H1 (cell line): ENCODE measurements around the gene ARAP3. TPM values are rescaled to one million over a fixed set of nuclear protein-coding genes. Genes with fewer than 3 reads are reported as not detected.

Source experiments
- CTCF ChIA-PET: fragments of 300-600 bp; sonication (Branson Sonifier 250); formaldehyde crosslinking; loops from one replicate; lab custom pipeline; 2021; ENCODE audit not compliant: partially characterized antibody; lab: Charles Lee
- POLR2A ChIA-PET: fragments of 300-600 bp; sonication (Branson Sonifier 250); formaldehyde crosslinking; loops from one replicate; lab custom pipeline; 2021; ENCODE audit warnings: inconsistent platforms; ENCODE audit not compliant: partially characterized antibody; lab: Charles Lee
- DNase-seq, 2 experiments: peaks; one replicate each; pipeline versions ENCODE4 v3.0.0 to v3.0.0-alpha.2; 2010 to 2022; ENCODE audit warnings: low spot score in 2 of 2, low read depth in 1 of 2, mixed read lengths in 1 of 2
- FAIRE-seq: peaks from 2 replicates; lab custom pipeline; 2011; peaks lifted over from hg19 to GRCh38; lab: Jason Lieb, UNC
- H2AFZ ChIP-seq: 2 replicates; pipeline ENCODE4 v1.8.1; 2012; ENCODE audit warnings: low read length, inconsistent platforms
- H2AK5ac ChIP-seq: 2 replicates; pipeline ENCODE4 v1.6.1; 2013; ENCODE audit warnings: low read depth, low read length
- H2BK120ac ChIP-seq: replicated peaks from 2 replicates; pipeline ENCODE3; 2013; ENCODE audit warnings: low read depth, low read length, inconsistent platforms
- H2BK12ac ChIP-seq: 2 replicates; pipeline ENCODE4 v1.6.1; 2013; ENCODE audit warnings: low read depth, low read length
- H2BK15ac ChIP-seq: 2 replicates; pipeline ENCODE4 v1.6.1; 2013; ENCODE audit warnings: low read length
- H2BK20ac ChIP-seq: 2 replicates; pipeline ENCODE4 v1.6.1; 2013; ENCODE audit warnings: low read length
- H2BK5ac ChIP-seq: 2 replicates; pipeline ENCODE4 v1.6.1; 2013; ENCODE audit warnings: low read depth, low read length
- H3K14ac ChIP-seq: 2 replicates; pipeline ENCODE4 v1.6.1; 2013; ENCODE audit warnings: inconsistent platforms; ENCODE audit not compliant: insufficient read length
- H3K18ac ChIP-seq: 2 replicates; pipeline ENCODE4 v1.6.1; 2013; ENCODE audit warnings: low read length; ENCODE audit errors: extremely low read depth
- H3K23ac ChIP-seq: 2 replicates; pipeline ENCODE4 v1.6.1; 2013; ENCODE audit warnings: inconsistent platforms; ENCODE audit not compliant: insufficient read length
- H3K23me2 ChIP-seq: 2 replicates; pipeline ENCODE4 v1.6.1; 2013; ENCODE audit warnings: low read depth, low read length
- H3K27ac ChIP-seq: 2 replicates; pipeline ENCODE4 v1.6.1; 2011; ENCODE audit warnings: low read depth, low read length, inconsistent platforms
- H3K27me3 ChIP-seq, 4 experiments: replicated peaks in 1 of 4; 1 replicate in 1 of 4; 2 replicates in 3 of 4; pipeline versions ENCODE4 v1.6.1 to v1.8.1; 2011 to 2013; ENCODE audit warnings: low read length in 3 of 4, mild to moderate bottlenecking in 3 of 4, inconsistent platforms in 2 of 4, mixed read lengths in 2 of 4, moderate library complexity in 1 of 4; ENCODE audit not compliant: control insufficient read depth in 3 of 4, insufficient read depth in 3 of 4; ENCODE audit errors: extremely low read depth in 1 of 4
- H3K36me3 ChIP-seq, 4 experiments: 2 replicates each; pipeline versions ENCODE4 v1.6.1 to v1.8.1; 2011 to 2013; ENCODE audit warnings: mild to moderate bottlenecking in 4 of 4, low read length in 3 of 4, moderate library complexity in 2 of 4, control low read depth in 1 of 4, inconsistent platforms in 1 of 4; ENCODE audit not compliant: insufficient read depth in 4 of 4, control insufficient read depth in 2 of 4
- H3K4ac ChIP-seq: replicated peaks from 2 replicates; pipeline ENCODE3; 2013; ENCODE audit warnings: low read length, low read depth, mixed read lengths, inconsistent platforms; ENCODE audit not compliant: insufficient read length
- H3K4me1 ChIP-seq, 4 experiments: replicated peaks in 1 of 4; 1 replicate in 1 of 4; 2 replicates in 3 of 4; pipeline versions ENCODE4 v1.6.1 to v1.8.1; 2011 to 2013; ENCODE audit warnings: low read length in 3 of 4, inconsistent platforms in 2 of 4, mixed read lengths in 1 of 4; ENCODE audit not compliant: insufficient read depth in 4 of 4, control insufficient read depth in 3 of 4
- H3K4me2 ChIP-seq, 2 experiments: 2 replicates each; pipeline versions ENCODE4 v1.6.1 to v1.8.1; 2011 to 2013; ENCODE audit warnings: low read depth in 2 of 2, low read length in 2 of 2, control low read depth in 1 of 2, inconsistent platforms in 1 of 2, mild to moderate bottlenecking in 1 of 2; ENCODE audit not compliant: insufficient read depth in 1 of 2
- H3K4me3 ChIP-seq, 4 experiments: fragments of 200-600, 300-600 bp in 1 of 4; sonication (generic), shearing (Covaris generic), sonication (Bioruptor Twin) in 1 of 4; 2 replicates each; pipeline versions ENCODE4 v1.5.1 to v1.8.1; 2011 to 2016; ENCODE audit warnings: low read length in 4 of 4, low read depth in 3 of 4, control low read depth in 2 of 4, inconsistent platforms in 2 of 4, mild to moderate bottlenecking in 2 of 4, mixed read lengths in 1 of 4, moderate library complexity in 1 of 4; ENCODE audit not compliant: insufficient read depth in 2 of 4; ENCODE audit errors: extremely low read depth in 1 of 4
- H3K56ac ChIP-seq: replicated peaks from 2 replicates; pipeline ENCODE3; 2013; ENCODE audit warnings: low read depth, mild to moderate bottlenecking, mixed read lengths, low read length, inconsistent platforms; ENCODE audit not compliant: insufficient read length
- H3K79me1 ChIP-seq: 2 replicates; pipeline ENCODE4 v1.6.1; 2013; ENCODE audit warnings: low read depth, low read length, control low read depth
- H3K79me2 ChIP-seq, 2 experiments: 2 replicates each; pipeline versions ENCODE4 v1.6.1 to v1.8.1; 2012 to 2013; ENCODE audit warnings: low read length in 2 of 2, mild to moderate bottlenecking in 2 of 2, inconsistent platforms in 1 of 2; ENCODE audit not compliant: insufficient read depth in 2 of 2, control insufficient read depth in 1 of 2
- H3K9ac ChIP-seq, 4 experiments: replicated peaks in 1 of 4; 1 replicate in 1 of 4; 2 replicates in 3 of 4; pipeline versions ENCODE4 v1.6.1 to v1.8.1; 2011 to 2013; ENCODE audit warnings: low read depth in 3 of 4, low read length in 3 of 4, control low read depth in 2 of 4, mild to moderate bottlenecking in 2 of 4, moderate library complexity in 2 of 4, inconsistent platforms in 1 of 4; ENCODE audit errors: extremely low read depth in 1 of 4
- H3K9me3 ChIP-seq, 2 experiments: 2 replicates each; pipeline versions ENCODE4 v1.6.1 to v1.8.1; 2012 to 2013; ENCODE audit warnings: mild to moderate bottlenecking in 2 of 2, moderate library complexity in 2 of 2, control low read depth in 1 of 2, inconsistent platforms in 1 of 2, low read depth in 1 of 2, low read length in 1 of 2, mixed read lengths in 1 of 2; ENCODE audit not compliant: insufficient read depth in 2 of 2
- H4K20me1 ChIP-seq, 2 experiments: replicated peaks in 1 of 2; 2 replicates each; pipeline versions ENCODE3 to v1.8.1; 2011 to 2013; ENCODE audit warnings: inconsistent platforms in 2 of 2, low read length in 2 of 2, mild to moderate bottlenecking in 1 of 2; ENCODE audit not compliant: insufficient read depth in 2 of 2, control insufficient read depth in 1 of 2
- H4K5ac ChIP-seq: 2 replicates; pipeline ENCODE4 v1.6.1; 2013; ENCODE audit warnings: low read length, low read depth, mixed read lengths, inconsistent platforms; ENCODE audit not compliant: insufficient read length
- H4K8ac ChIP-seq: 2 replicates; pipeline ENCODE4 v1.8.0; 2013; ENCODE audit warnings: mild to moderate bottlenecking, moderate library complexity, low read length, inconsistent platforms; ENCODE audit not compliant: insufficient read depth; ENCODE audit errors: extremely low read depth
- H4K91ac ChIP-seq: replicated peaks from 2 replicates; pipeline ENCODE3; 2013; ENCODE audit warnings: low read length, mixed read lengths, inconsistent platforms; ENCODE audit not compliant: insufficient read length
- ASH2L ChIP-seq: fragments of 200-600, 300-600 bp; sonication (generic); IDR thresholded peaks from one replicate; pipeline ENCODE4 v1.7.1; 2017; ENCODE audit warnings: low read length
- CREB1 ChIP-seq: IDR thresholded peaks from 2 replicates; pipeline ENCODE4 v1.6.1; 2012; ENCODE audit warnings: inconsistent platforms
- PHF8 ChIP-seq: fragments of 200-600 bp; sonication (generic); conservative IDR thresholded peaks from 2 replicates; pipeline ENCODE4 v1.7.1; 2012; ENCODE audit warnings: low read depth, mild to moderate bottlenecking, inconsistent platforms, low read length, moderate library complexity
- POLR2A ChIP-seq, 2 experiments: IDR thresholded peaks; 1 replicate in 1 of 2; 2 replicates in 1 of 2; pipeline ENCODE4 v1.6.1; 2011; ENCODE audit warnings: low read depth in 2 of 2, low read length in 2 of 2, mild to moderate bottlenecking in 2 of 2; ENCODE audit errors: control extremely low read depth in 1 of 2
- POLR2AphosphoS5 ChIP-seq: IDR thresholded peaks from 2 replicates; pipeline ENCODE4 v1.6.1; 2011; ENCODE audit warnings: low read depth, low read length
- SUZ12 ChIP-seq: fragments of 200-600 bp; sonication (generic); IDR thresholded peaks from 2 replicates; pipeline ENCODE4 v1.6.1; 2012; ENCODE audit warnings: mild to moderate bottlenecking, inconsistent platforms, low read length, moderate library complexity, mixed read lengths
- TBP ChIP-seq: IDR thresholded peaks from 2 replicates; pipeline ENCODE4 v1.6.1; 2011; ENCODE audit warnings: low read depth, low read length, improper control_type of control experiment
- WGBS, 2 experiments: shearing (Covaris generic) in 1 of 2; methylation state at CpG; one replicate each; pipeline versions ENCODE4 v1.1.6 to v1.1.7; 2013 to 2015; ENCODE audit warnings: low lambda C conversion rate in 2 of 2, mixed read lengths in 2 of 2, inconsistent platforms in 1 of 2, low coverage in 1 of 2, missing lambda C conversion rate in 1 of 2; ENCODE audit not compliant: insufficient replicate concordance in 2 of 2, insufficient coverage in 1 of 2, insufficient read length in 1 of 2; ENCODE audit errors: extremely low coverage in 1 of 2, missing lambda C conversion rate in 1 of 2; 5-methylcytosine and 5-hydroxymethylcytosine counted together
- polyA plus RNA-seq, 7 experiments: library from polyadenylated mRNA; depleted of rRNA in 3 of 7; stranded (reverse) in 5 of 7; unstranded in 2 of 7; fragments of >200 nt in 5 of 7; fragments of 200-250 nt in 2 of 7; gene quantifications; 1 replicate in 5 of 7; 2 replicates in 1 of 7; 4 replicates in 1 of 7; pipeline versions ENCODE4 v1.2.1 to v1.2.3, GENCODE V29; 2011 to 2013; ENCODE audit warnings: missing spikeins in 2 of 7, mixed read lengths in 2 of 7
- total RNA-seq: library from RNA; stranded (reverse); fragmentation: NEBNext Ultra II Directional; extraction: Animal tissue kit (Norgen Biotek cat#: 25700); gene quantifications from 2 replicates; pipeline ENCODE4 v1.2.1, GENCODE V29; 2021
- TF ChIP-seq, protein P1 (sequence below): IDR thresholded peaks from 2 replicates; pipeline ENCODE4 v1.6.1; 2012; ENCODE audit warnings: inconsistent platforms
- TF ChIP-seq, protein P2 (sequence below), 3 experiments: IDR thresholded peaks; 1 replicate in 2 of 3; 2 replicates in 1 of 3; pipeline versions ENCODE4 v1.5.1 to v1.6.1; 2011; ENCODE audit warnings: low read length in 3 of 3, mild to moderate bottlenecking in 3 of 3, inconsistent platforms in 2 of 3, low read depth in 1 of 3, moderate library complexity in 1 of 3; ENCODE audit not compliant: insufficient read depth in 1 of 3; ENCODE audit errors: control extremely low read depth in 1 of 3

ARAP3 gene
- total and polyA plus RNA-seq, 2 of the 8 experiments (the other 6 are each of a cell fraction or from before 2014, with no cell fraction given) = 14.4 to 48.6 TPM

DNA sequence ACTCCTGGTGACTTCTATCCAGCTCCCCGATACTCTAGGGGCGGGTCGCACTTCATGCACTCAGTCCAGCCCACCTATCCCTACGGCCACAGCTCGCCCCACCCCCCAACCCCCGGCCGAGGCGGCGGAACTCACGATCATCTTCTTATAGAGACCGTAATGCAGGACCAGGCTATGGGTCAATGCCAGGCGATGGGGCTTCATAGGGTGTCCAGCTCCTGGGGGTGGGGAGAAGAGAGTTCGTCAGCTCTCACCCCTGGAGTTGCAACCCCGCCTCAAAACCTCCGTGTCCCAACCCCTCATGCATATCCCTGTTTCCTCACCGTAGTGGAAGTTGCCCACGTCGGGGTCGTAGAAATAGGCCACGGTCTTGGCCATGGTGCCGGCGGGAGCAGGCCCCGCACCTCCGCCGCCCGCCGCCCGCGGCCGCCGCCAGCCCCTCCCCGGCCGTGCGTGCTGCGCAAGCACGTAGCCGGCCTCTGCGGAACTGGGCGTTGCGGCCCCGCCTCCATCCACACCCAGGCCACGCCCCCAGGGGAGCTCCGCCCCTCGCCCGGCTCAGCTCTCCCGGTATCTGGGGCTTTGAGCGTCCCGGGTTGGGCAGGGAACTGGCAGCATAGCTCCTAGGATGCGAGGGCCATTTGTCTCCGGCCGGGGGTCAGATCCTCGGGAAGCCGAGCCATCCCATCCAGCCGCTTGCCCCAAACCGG is 45.5 kb downstream of the ARAP3 start, which contains the start of the genes HDAC3 and RELL2:
Gene HDAC3, minus strand, starts transcription at position 437 of the 710 bp plus-strand sequence. Its CDS starts 59 bp downstream, at position 378.
Gene RELL2, plus strand, starts transcription at position 585 of the 710 bp plus-strand sequence. CDS start 1,229 bp downstream, outside the sequence.
- peak within 1 kb of the TSS; percentile 77 to 88 (median 84) for H3K9ac ChIP-seq
- H2AK5ac ChIP-seq = no peak within 1 kb of the TSS
- CTCF ChIA-PET = interaction anchor here (0.7 to 10.3 kb wide), 15 partner anchors 9 to 558 kb away, joined by 3 to 117 read pairs (median 3); partner anchors contain the start of genes DIAPH1, FCHSD1 and RNF14
- no peak within 1 kb of the TSS for H3K14ac ChIP-seq
- H3K23me2 ChIP-seq = peaks cover 14% of the 10 kb centered on the region
- peaks cover 0 to 18% (median 2%) of the 10 kb centered on the region in 4 experiments; a peak in 3 of 8 replicates for H3K36me3 ChIP-seq
- peak within 1 kb of the TSS; percentile 44 for H4K91ac ChIP-seq
- peaks cover 10 to 39% of the 10 kb centered on the region in 2 experiments for H3K79me2 ChIP-seq
- no peak for FAIRE-seq
- peak within 1 kb of the TSS; percentile 55 for H3K56ac ChIP-seq
- peaks cover 12% of the 10 kb centered on the region for H3K79me1 ChIP-seq
- peaks cover 4 to 13% of the 10 kb centered on the region in 2 experiments for H4K20me1 ChIP-seq
- no peaks in the 10 kb centered on the region for H3K9me3 ChIP-seq
- H3K23ac ChIP-seq = no peak within 1 kb of the TSS
- no peak within 1 kb of the TSS for H2BK120ac ChIP-seq
- POLR2A ChIA-PET = interaction anchor here (0.6 to 6.8 kb wide), 19 partner anchors 9 to 324 kb away, joined by 3 to 96 read pairs (median 4); partner anchors contain the start of genes DIAPH1 and FCHSD1
- peak within 1 kb of the TSS; percentile 81 for H4K8ac ChIP-seq
- H3K18ac ChIP-seq = peak within 1 kb of the TSS; percentile 90
- no peak within 1 kb of the TSS for H2BK15ac ChIP-seq
- H3K27ac ChIP-seq = peak within 1 kb of the TSS; percentile 86
- WGBS, 2 experiments = 1% methylated on average over 47 of the region's 55 CpGs; no CpG with 5 or more reads in 1 of the 2 experiments
- peak within 1 kb of the TSS; percentile 84 to 99 (median 98) for H3K4me3 ChIP-seq
- peak within 1 kb of the TSS; percentile 96 for H2AFZ ChIP-seq
- no peak within 1 kb of the TSS for H3K4ac ChIP-seq
- peak; percentile 78 to 100 for DNase-seq
- H3K4me2 ChIP-seq = peak within 1 kb of the TSS; percentile 90 to 97
- H3K27me3 ChIP-seq = peaks cover 0 to 4% (median 0%) of the 10 kb centered on the region in 4 experiments; a peak in 1 of 7 replicates
- no peak within 1 kb of the TSS for H4K5ac ChIP-seq
- peaks cover 0 to 5% (median 3%) of the 10 kb centered on the region in 4 experiments; a peak in 5 of 7 replicates for H3K4me1 ChIP-seq
- peak within 1 kb of the TSS; percentile 88 for H2BK5ac ChIP-seq
- H2BK20ac ChIP-seq = no peak within 1 kb of the TSS
- peak within 1 kb of the TSS; percentile 61; the same call in 1 of the 2 replicates for H2BK12ac ChIP-seq
- TF ChIP-seq, protein P1, sequence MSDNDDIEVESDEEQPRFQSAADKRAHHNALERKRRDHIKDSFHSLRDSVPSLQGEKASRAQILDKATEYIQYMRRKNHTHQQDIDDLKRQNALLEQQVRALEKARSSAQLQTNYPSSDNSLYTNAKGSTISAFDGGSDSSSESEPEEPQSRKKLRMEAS = no peak
- peak; percentile 96 for TF ChIP-seq PHF8
- TF ChIP-seq CREB1 = peak; percentile 33; the same call in 1 of the 2 replicates
- TF ChIP-seq POLR2AphosphoS5 = peak; percentile 57; the same call in 1 of the 2 replicates
- peak; percentile 71 for TF ChIP-seq TBP
- no peak for TF ChIP-seq SUZ12
- peak in 1 of 2 experiments; percentile 75; a peak in 2 of 3 replicates for TF ChIP-seq POLR2A (IDR thresholded peaks at IDR 0.05; ENCODE audit: control extremely low read depth in 1 of 2, low read depth in 2 of 2, low read length in 2 of 2)
- TF ChIP-seq, protein P2, sequence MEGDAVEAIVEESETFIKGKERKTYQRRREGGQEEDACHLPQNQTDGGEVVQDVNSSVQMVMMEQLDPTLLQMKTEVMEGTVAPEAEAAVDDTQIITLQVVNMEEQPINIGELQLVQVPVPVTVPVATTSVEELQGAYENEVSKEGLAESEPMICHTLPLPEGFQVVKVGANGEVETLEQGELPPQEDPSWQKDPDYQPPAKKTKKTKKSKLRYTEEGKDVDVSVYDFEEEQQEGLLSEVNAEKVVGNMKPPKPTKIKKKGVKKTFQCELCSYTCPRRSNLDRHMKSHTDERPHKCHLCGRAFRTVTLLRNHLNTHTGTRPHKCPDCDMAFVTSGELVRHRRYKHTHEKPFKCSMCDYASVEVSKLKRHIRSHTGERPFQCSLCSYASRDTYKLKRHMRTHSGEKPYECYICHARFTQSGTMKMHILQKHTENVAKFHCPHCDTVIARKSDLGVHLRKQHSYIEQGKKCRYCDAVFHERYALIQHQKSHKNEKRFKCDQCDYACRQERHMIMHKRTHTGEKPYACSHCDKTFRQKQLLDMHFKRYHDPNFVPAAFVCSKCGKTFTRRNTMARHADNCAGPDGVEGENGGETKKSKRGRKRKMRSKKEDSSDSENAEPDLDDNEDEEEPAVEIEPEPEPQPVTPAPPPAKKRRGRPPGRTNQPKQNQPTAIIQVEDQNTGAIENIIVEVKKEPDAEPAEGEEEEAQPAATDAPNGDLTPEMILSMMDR (IDR thresholded peaks at IDR 0.05; ENCODE audit: control extremely low read depth in 1 of 3, insufficient read depth in 1 of 3, low read depth in 1 of 3, low read length in 3 of 3) = no peak
- peak; percentile 69 for TF ChIP-seq ASH2L
